A673 (cell line): ENCODE data around the gene POLG2.

ENCODE experiments used
- CTCF ChIP-seq: fragments of 300-800, 200-600 bp; sonication (generic); conservative IDR thresholded peaks from 2 replicates; pipeline ENCODE4 v1.5.1; 2017; ENCODE audit warnings: low read depth, mild to moderate bottlenecking, antibody characterized with exemption, low read length, moderate library complexity, mixed read lengths
- EZH2 ChIP-seq: fragments of 200-600 bp; sonication (generic); IDR thresholded peaks from 2 replicates; pipeline ENCODE4 v1.6.1; 2017; ENCODE audit warnings: borderline replicate concordance, low read depth, mild to moderate bottlenecking, mixed read lengths, antibody characterized with exemption, low read length; ENCODE audit not compliant: poor library complexity, severe bottlenecking

GRCh38 chr17:64437944-64438525, 58.8 kb downstream of the POLG2 start:
- no peak for TF ChIP-seq EZH2
- TF ChIP-seq CTCF, result no peak
